Activated T-cell treated with anti-CD3 and anti-CD28 coated beads, Interleukin-2, amount 50 U/mL, for 24 hours (primary cell): Measurements from ENCODE around the gene FAM78B.

Source experiments
- DNase-seq: peaks from one replicate; pipeline ENCODE4 v3.0.0-alpha.2; 2020
- H3K27ac Mint-ChIP-seq: 2 replicates; pipeline ENCODE4 v1.8.0; 2020; ENCODE audit warnings: mild to moderate bottlenecking, mixed read lengths
- H3K27me3 Mint-ChIP-seq: 2 replicates; pipeline ENCODE4 v1.8.0; 2020; ENCODE audit warnings: mixed read lengths
- H3K36me3 Mint-ChIP-seq: 2 replicates; pipeline ENCODE4 v1.8.0; 2020; ENCODE audit warnings: low read depth, mixed read lengths
- H3K4me1 Mint-ChIP-seq: 2 replicates; pipeline ENCODE4 v1.8.0; 2020; ENCODE audit warnings: low read depth, mixed read lengths
- H3K4me3 Mint-ChIP-seq: 2 replicates; pipeline ENCODE4 v1.8.0; 2020; ENCODE audit warnings: mild to moderate bottlenecking, moderate library complexity, mixed read lengths
- H3K9me3 Mint-ChIP-seq: 2 replicates; pipeline ENCODE4 v1.8.0; 2020; ENCODE audit warnings: mixed read lengths

Gene FAM78B

GRCh38 chr1:166039436-166040201, 127.2 kb downstream of the FAM78B start:
- H3K27ac Mint-ChIP-seq: no peak overlapping the region
- DNase-seq: no peak
- H3K4me3 Mint-ChIP-seq: no peak overlapping the region
- peaks cover 7% of the 10 kb centered on the region for H3K27me3 Mint-ChIP-seq
- H3K4me1 Mint-ChIP-seq: no peaks in the 10 kb centered on the region
- H3K9me3 Mint-ChIP-seq: no peaks in the 10 kb centered on the region
- no peaks in the 10 kb centered on the region for H3K36me3 Mint-ChIP-seq

GRCh38 chr1:166036092-166036491, 130.7 kb downstream of the FAM78B start:
- H3K9me3 Mint-ChIP-seq: no peaks in the 10 kb centered on the region

GRCh38 chr1:166032572-166033371, 134.0 kb downstream of the FAM78B start:
- Mint-ChIP-seq H3K9me3 (no peaks in the 10 kb centered on the region), H3K36me3 (no peaks in the 10 kb centered on the region), H3K27ac (no peak overlapping the region), H3K27me3 (peaks cover 16% of the 10 kb centered on the region), H3K4me3 (no peak overlapping the region), H3K4me1 (no peaks in the 10 kb centered on the region)
- no peak for DNase-seq

More at GRCh38 chr1:166036092-166036491, 130.7 kb downstream of the FAM78B start:
- H3K4me1 Mint-ChIP-seq: no peaks in the 10 kb centered on the region
- H3K27ac Mint-ChIP-seq: no peak overlapping the region
- no peaks in the 10 kb centered on the region for H3K36me3 Mint-ChIP-seq
- DNase-seq: no peak
- peaks cover 12% of the 10 kb centered on the region for H3K27me3 Mint-ChIP-seq
- no peak overlapping the region for H3K4me3 Mint-ChIP-seq

GRCh38 chr1:166031932-166032571, 134.7 kb downstream of the FAM78B start:
- Mint-ChIP-seq H3K27me3 (peaks cover 22% of the 10 kb centered on the region), H3K4me1 (no peaks in the 10 kb centered on the region), H3K36me3 (no peaks in the 10 kb centered on the region), H3K4me3 (no peak overlapping the region), H3K9me3 (no peaks in the 10 kb centered on the region), H3K27ac (no peak overlapping the region)
- DNase-seq: no peak

- H3K27ac Mint-ChIP-seq: no peak overlapping the region
- no peak overlapping the region for H3K4me3 Mint-ChIP-seq
- H3K4me1 Mint-ChIP-seq: no peaks in the 10 kb centered on the region
- H3K9me3 Mint-ChIP-seq: no peaks in the 10 kb centered on the region
- DNase-seq: no peak
- peaks cover 29% of the 10 kb centered on the region for H3K27me3 Mint-ChIP-seq
- H3K36me3 Mint-ChIP-seq: no peaks in the 10 kb centered on the region
Observed at GRCh38 chr1:166029196-166029945, 137.4 kb downstream of the FAM78B start.

- H3K27ac Mint-ChIP-seq: no peak overlapping the region
- no peaks in the 10 kb centered on the region for H3K9me3 Mint-ChIP-seq
- H3K4me3 Mint-ChIP-seq: no peak overlapping the region
- DNase-seq: no peak
- no peaks in the 10 kb centered on the region for H3K4me1 Mint-ChIP-seq
- H3K27me3 Mint-ChIP-seq: peaks cover 33% of the 10 kb centered on the region
- H3K36me3 Mint-ChIP-seq: no peaks in the 10 kb centered on the region
Observed at GRCh38 chr1:166026555-166026954, 140.2 kb downstream of the FAM78B start.

GRCh38 chr1:166026143-166026542, 140.7 kb downstream of the FAM78B start:
- no peaks in the 10 kb centered on the region for H3K36me3 Mint-ChIP-seq
- H3K4me3 Mint-ChIP-seq: no peak overlapping the region
- no peaks in the 10 kb centered on the region for H3K9me3 Mint-ChIP-seq
- no peak overlapping the region for H3K27ac Mint-ChIP-seq
- H3K27me3 Mint-ChIP-seq: peaks cover 33% of the 10 kb centered on the region
- no peak for DNase-seq
- no peaks in the 10 kb centered on the region for H3K4me1 Mint-ChIP-seq

- H3K27ac Mint-ChIP-seq: no peak overlapping the region
- H3K36me3 Mint-ChIP-seq: no peaks in the 10 kb centered on the region
- H3K27me3 Mint-ChIP-seq: peaks cover 27% of the 10 kb centered on the region
- no peaks in the 10 kb centered on the region for H3K4me1 Mint-ChIP-seq
- H3K9me3 Mint-ChIP-seq: no peaks in the 10 kb centered on the region
- no peak for DNase-seq
- H3K4me3 Mint-ChIP-seq: no peak overlapping the region
Observed at GRCh38 chr1:166020210-166020609, 146.6 kb downstream of the FAM78B start.
